Erythroblast (primary cell): ENCODE results near the gene RIMBP2.

Experiments used
- GATA1 ChIP-seq: IDR thresholded peaks from 2 replicates; pipeline ENCODE4 v1.6.1; 2011; ENCODE audit warnings: low read depth, mild to moderate bottlenecking, control low read depth, low read length, moderate library complexity
- POLR2A ChIP-seq: IDR thresholded peaks from 2 replicates; pipeline ENCODE4 v1.6.1; 2011; ENCODE audit warnings: mild to moderate bottlenecking, low read length

- TF ChIP-seq POLR2A, result no peak
- TF ChIP-seq GATA1, result no peak
Observed at GRCh38 chr12:130619385-130620001, 96.6 kb downstream of the RIMBP2 start.
